HCT116 (cell line): Measurements from ENCODE around the gene IL21R. TPM values are rescaled to one million over a fixed set of nuclear protein-coding genes. Genes with fewer than 3 reads are reported as not detected.

Source experiments
- ATAC-seq: fragments of 200-7000 bp; cut with Tn5 transposase; 2 replicates; pipeline ENCODE4 v1.9.1; 2020; ENCODE audit warnings: mild to moderate bottlenecking, moderate library complexity
- BruUV-seq: library from RNA; stranded (reverse); fragments of 400-500 nt; replicated peaks from 2 replicates; lab custom pipeline; 2021; lab: Mats Ljungman, UMichigan
- CTCF ChIA-PET: fragments of 300-600 bp; sonication (Branson Sonifier 250); formaldehyde crosslinking; loops from one replicate; lab custom pipeline; 2021; ENCODE audit warnings: antibody characterized with exemption; lab: Charles Lee
- POLR2A ChIA-PET: fragments of 300-600, 350-600 bp; sonication (Branson Sonifier 250); formaldehyde crosslinking; loops from one replicate; lab custom pipeline; 2021; ENCODE audit warnings: antibody characterized with exemption; lab: Charles Lee
- RAD21 ChIA-PET, 2 experiments: fragments of 300-600 bp; sonication (Branson Sonifier 250); formaldehyde crosslinking; loops; one replicate each; lab custom pipeline; 2023; ENCODE audit warnings: low total read pairs in 2 of 2; ENCODE audit not compliant: uncharacterized antibody in 2 of 2, unreplicated experiment in 2 of 2, low non-redundant PET in 1 of 2; lab: Charles Lee
- DNase-seq: peaks from one replicate; pipeline ENCODE4 v3.0.0-alpha.2; 2010; ENCODE audit warnings: low read depth, low spot score
- H2AFZ ChIP-seq: fragments of 200-600 bp; shearing (Covaris generic), sonication (generic); 2 replicates; pipeline ENCODE4 v1.6.1; 2017; ENCODE audit warnings: low read depth, mixed run types, mixed read lengths, antibody characterized with exemption, low read length; ENCODE audit not compliant: poor library complexity, severe bottlenecking
- H3K27ac ChIP-seq: 2 replicates; pipeline ENCODE4 v1.5.1; 2012; ENCODE audit warnings: low read depth, low read length
- H3K27me3 ChIP-seq: fragments of 200-600 bp; sonication (generic); 2 replicates; pipeline ENCODE4 v1.6.1; 2016; ENCODE audit warnings: mixed run types, low read length, mixed read lengths; ENCODE audit not compliant: insufficient read depth
- H3K36me3 ChIP-seq, 2 experiments: fragments of 200-500 bp in 1 of 2; fragments of 200-600 bp in 1 of 2; sonication (Bioruptor generic) in 1 of 2; sonication (generic) in 1 of 2; 2 replicates each; pipeline versions ENCODE4 v1.5.1 to v1.6.1; 2014 to 2016; ENCODE audit warnings: low read length in 2 of 2, inconsistent platforms in 1 of 2, mixed read lengths in 1 of 2, mixed run types in 1 of 2; ENCODE audit not compliant: insufficient read depth in 2 of 2, control insufficient read depth in 1 of 2
- H3K4me1 ChIP-seq, 2 experiments: fragments of 200-600 bp in 1 of 2; sonication (generic) in 1 of 2; 2 replicates each; pipeline versions ENCODE4 v1.5.1 to v1.6.1; 2012 to 2017; ENCODE audit warnings: low read length in 2 of 2, inconsistent platforms in 1 of 2, mild to moderate bottlenecking in 1 of 2, mixed read lengths in 1 of 2, mixed run types in 1 of 2, moderate library complexity in 1 of 2; ENCODE audit not compliant: insufficient read depth in 2 of 2, control insufficient read depth in 1 of 2
- H3K4me2 ChIP-seq: fragments of 200-600 bp; sonication (generic); 2 replicates; pipeline ENCODE4 v1.6.1; 2017; ENCODE audit warnings: mixed run types, low read length, mixed read lengths
- H3K4me3 ChIP-seq, 2 experiments: fragments of 200-600 bp in 1 of 2; sonication (generic) in 1 of 2; replicated peaks in 1 of 2; 2 replicates each; pipeline ENCODE4 v1.5.1; 2011 to 2016; ENCODE audit warnings: low read length in 2 of 2, control low read depth in 1 of 2, low read depth in 1 of 2, mild to moderate bottlenecking in 1 of 2, mixed read lengths in 1 of 2, mixed run types in 1 of 2
- H3K79me2 ChIP-seq: fragments of 200-600 bp; sonication (generic); 2 replicates; pipeline ENCODE4 v1.6.1; 2017; ENCODE audit warnings: mild to moderate bottlenecking, mixed run types, low read length, moderate library complexity, mixed read lengths; ENCODE audit not compliant: insufficient read depth
- H3K9ac ChIP-seq: fragments of 200-600 bp; sonication (generic); 2 replicates; pipeline ENCODE4 v1.6.1; 2016; ENCODE audit warnings: low read length, mixed read lengths
- H3K9me2 ChIP-seq: fragments of 200-600 bp; sonication (generic), shearing (Covaris generic); 2 replicates; pipeline ENCODE4 v1.6.1; 2017; ENCODE audit warnings: mixed run types, mild to moderate bottlenecking, moderate library complexity; ENCODE audit not compliant: insufficient read depth
- H3K9me3 ChIP-seq, 2 experiments: fragments of 200-500 bp in 1 of 2; fragments of 200-600 bp in 1 of 2; sonication (Bioruptor generic) in 1 of 2; sonication (generic) in 1 of 2; 2 replicates each; pipeline ENCODE4 v1.6.1; 2014 to 2017; ENCODE audit warnings: low read length in 2 of 2, mixed read lengths in 2 of 2, inconsistent platforms in 1 of 2, low read depth in 1 of 2, mild to moderate bottlenecking in 1 of 2, mixed run types in 1 of 2, moderate library complexity in 1 of 2; ENCODE audit not compliant: control insufficient read depth in 1 of 2, insufficient read depth in 1 of 2
- H4K20me1 ChIP-seq: fragments of 200-600 bp; sonication (generic), shearing (Covaris generic); 2 replicates; pipeline ENCODE4 v1.6.1; 2017; ENCODE audit warnings: mixed run types, mild to moderate bottlenecking, moderate library complexity; ENCODE audit not compliant: insufficient read depth
- CEBPB ChIP-seq: IDR thresholded peaks from 2 replicates; pipeline ENCODE4 v1.6.1; 2012; ENCODE audit warnings: low read depth
- CTCF ChIP-seq, 3 experiments: fragments of 200-600 bp in 1 of 3; sonication (generic) in 1 of 3; IDR thresholded peaks in 2 of 3; conservative IDR thresholded peaks in 1 of 3; 2 replicates each; pipeline ENCODE4 v1.5.1; 2012 to 2017; ENCODE audit warnings: low read depth in 2 of 3, low read length in 2 of 3, antibody characterized with exemption in 1 of 3, borderline replicate concordance in 1 of 3, control low read depth in 1 of 3, mild to moderate bottlenecking in 1 of 3, mixed read lengths in 1 of 3, mixed run types in 1 of 3, moderate library complexity in 1 of 3; ENCODE audit not compliant: insufficient read depth in 1 of 3
- EGR1 ChIP-seq: IDR thresholded peaks from 2 replicates; pipeline ENCODE4 v1.6.1; 2012; ENCODE audit warnings: low read depth
- ELF1 ChIP-seq: IDR thresholded peaks from 2 replicates; pipeline ENCODE4 v1.6.1; 2012; ENCODE audit warnings: low read depth, borderline replicate concordance
- EZH2 ChIP-seq: fragments of 200-600 bp; sonication (generic); IDR thresholded peaks from 2 replicates; pipeline ENCODE4 v1.6.1; 2017; ENCODE audit warnings: antibody characterized with exemption, mixed run types
- EZH2phosphoT487 ChIP-seq: fragments of 200-600 bp; IDR thresholded peaks from 2 replicates; pipeline ENCODE4 v1.6.1; 2018; ENCODE audit warnings: antibody characterized with exemption, borderline replicate concordance
- FOSL1 ChIP-seq: IDR thresholded peaks from 2 replicates; pipeline ENCODE4 v1.6.1; 2012; ENCODE audit warnings: low read depth
- JUND ChIP-seq: IDR thresholded peaks from 2 replicates; pipeline ENCODE4 v1.6.1; 2012
- MAX ChIP-seq: IDR thresholded peaks from 2 replicates; pipeline ENCODE4 v1.6.1; 2012
- POLR2A ChIP-seq: IDR thresholded peaks from 2 replicates; pipeline ENCODE4 v1.7.0; 2011; ENCODE audit warnings: borderline replicate concordance; ENCODE audit not compliant: insufficient read depth, insufficient read length; ENCODE audit errors: extremely low read depth
- RAD21 ChIP-seq: IDR thresholded peaks from 2 replicates; pipeline ENCODE4 v1.6.1; 2012; ENCODE audit warnings: low read depth, mild to moderate bottlenecking
- REST ChIP-seq: IDR thresholded peaks from 2 replicates; pipeline ENCODE4 v1.6.1; 2012; ENCODE audit warnings: low read depth
- SIN3A ChIP-seq: IDR thresholded peaks from 2 replicates; pipeline ENCODE4 v1.6.1; 2012; ENCODE audit warnings: low read depth
- TCF7L2 ChIP-seq: IDR thresholded peaks from 2 replicates; pipeline ENCODE4 v1.7.0; 2011; ENCODE audit warnings: borderline replicate concordance, inconsistent platforms; ENCODE audit not compliant: insufficient read depth, insufficient read length; ENCODE audit errors: extremely low read depth
- YY1 ChIP-seq: IDR thresholded peaks from 2 replicates; pipeline ENCODE4 v1.6.1; 2011; ENCODE audit warnings: low read length, low read depth, moderate library complexity, mild to moderate bottlenecking; ENCODE audit not compliant: insufficient replicate concordance; ENCODE audit errors: extremely low read depth
- ZFX ChIP-seq: fragments of 450-650 bp; IDR thresholded peaks from 2 replicates; pipeline ENCODE4 v1.6.1; 2017
- ZNF274 ChIP-seq: fragments of 200-500 bp; sonication (Bioruptor generic); IDR thresholded peaks from 2 replicates; pipeline ENCODE4 v1.6.1; 2014; ENCODE audit warnings: mild to moderate bottlenecking, low read depth, low read length, inconsistent platforms
- intact Hi-C: fragments of 100-400 bp; cut with micrococcal nuclease; formaldehyde crosslinking; loops from 2 replicates; pipeline ENCODE4 v1.10.0; 2022
- total RNA-seq: library from RNA; stranded (reverse); gene quantifications from one replicate; pipeline ENCODE4 v1.2.1, GENCODE V29; 2021; ENCODE audit not compliant: unreplicated experiment

Gene IL21R
- total RNA-seq, 1 experiment from 2014 or later = 1.2 TPM

GRCh38 chr16:27367461-27368357 is 34.3 kb upstream of the IL21R start:
- CTCF ChIA-PET = interaction anchor here (0.9 to 4.4 kb wide), 15 partner anchors 13 to 258 kb away, joined by 3 to 69 read pairs (median 5); partner anchors contain the start of genes KDM8 and NSMCE1

More at GRCh38 chr16:27367461-27368357, 34.3 kb upstream of the IL21R start:
- no peak for TF ChIP-seq SIN3A
- TF ChIP-seq ZNF274 = no peak
- no peak for TF ChIP-seq REST
- TF ChIP-seq EZH2 = no peak
- TF ChIP-seq EGR1 = no peak
- no peak for TF ChIP-seq FOSL1
- TF ChIP-seq POLR2A = no peak
- no peak for TF ChIP-seq ELF1
- peak; percentile 95 for TF ChIP-seq RAD21
- TF ChIP-seq EZH2phosphoT487 = no peak
- TF ChIP-seq CTCF (IDR thresholded peaks at IDR 0.05 in 2 of 3, conservative IDR thresholded peaks at IDR 0.05 in 1 of 3; ENCODE audit: borderline replicate concordance in 1 of 3, insufficient read depth in 1 of 3, low read depth in 2 of 3, low read length in 2 of 3) = peak; percentile 74 to 82 (median 82)
- TF ChIP-seq MAX = no peak
- TF ChIP-seq TCF7L2 = no peak
- TF ChIP-seq ZFX = no peak
- TF ChIP-seq JUND = no peak
- TF ChIP-seq YY1 = no peak
- no peak for TF ChIP-seq CEBPB
- H3K9me2 ChIP-seq = no peaks in the 10 kb centered on the region
- intact Hi-C loops = loop anchor here (1.0 to 5.0 kb wide), 4 partner anchors 132 to 1530 kb away; no protein-coding TSS in a partner anchor
- H3K27me3 ChIP-seq = no peaks in the 10 kb centered on the region
- DNase-seq (peak; percentile 63), ATAC-seq (peak; percentile 92)
- no peaks in the 10 kb centered on the region for H4K20me1 ChIP-seq
- no peaks in the 10 kb centered on the region for H3K9me3 ChIP-seq
- H2AFZ ChIP-seq = peak overlapping the region; percentile 57
- no peak overlapping the region for H3K9ac ChIP-seq
- no peak overlapping the region for H3K4me3 ChIP-seq
- no TSS peak for BruUV-seq
- no peak overlapping the region for H3K27ac ChIP-seq
- H3K36me3 ChIP-seq = no peaks in the 10 kb centered on the region
- H3K4me1 ChIP-seq = peaks cover 2 to 37% of the 10 kb centered on the region in 2 experiments; a peak in 3 of 4 replicates
- peak overlapping the region; percentile 39 for H3K4me2 ChIP-seq
- ChIA-PET POLR2A (no interaction called here), RAD21 (interaction anchor here (0.8 to 2.0 kb wide), 7 partner anchors 94 to 188 kb away, joined by 3 to 13 read pairs (median 6); partner anchors contain the start of gene NSMCE1 (in 1 of the 2))
- no peaks in the 10 kb centered on the region for H3K79me2 ChIP-seq
